ENCODE measurements around the gene FAM171A1. TPM values are rescaled to one million over a fixed set of nuclear protein-coding genes. Genes with fewer than 3 reads are reported as not detected.

The FAM171A1 gene
- total and polyA plus RNA-seq, 2 of the 13 experiments (the other 11 are each of a cell fraction or from before 2014, with no cell fraction given): 21.5 to 34.7 TPM

DNA sequence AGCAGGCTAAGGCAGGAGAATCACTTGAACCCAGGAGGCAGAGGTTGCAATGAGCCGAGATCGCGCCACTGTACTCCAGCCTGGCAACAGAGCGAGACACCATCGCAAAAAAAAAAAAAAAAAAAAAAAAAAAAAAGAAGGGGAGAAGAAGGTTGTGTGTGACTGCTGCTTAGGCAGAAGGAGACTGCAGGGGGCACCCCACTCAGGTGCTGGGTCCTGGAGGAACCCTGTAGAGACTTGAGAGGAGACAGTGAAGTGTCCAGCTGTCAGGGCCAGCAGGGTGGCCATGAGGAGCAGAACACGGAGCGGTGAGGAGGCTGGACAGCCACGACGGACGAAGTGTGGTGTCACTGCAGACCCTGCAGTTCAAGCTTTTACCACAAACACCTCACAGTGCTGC is 103.6 kb downstream of the FAM171A1 start:
- 87% methylated on average over 10 of the region's 10 CpGs for WGBS (ENCODE audit: low lambda C conversion rate)
- H3K9me3 ChIP-seq (ENCODE audit: low read length): no peaks in the 10 kb centered on the region
- H4K20me1 ChIP-seq (ENCODE audit: insufficient read depth, low read length): no peaks in the 10 kb centered on the region
- ChIA-PET CTCF (ENCODE audit: low intra/inter-chr PET ratio, low total read pairs) (no interaction called here), POLR2A (no interaction called here)
- H3K9ac ChIP-seq (ENCODE audit: insufficient read depth, low read depth, low read length): no peak overlapping the region
- peaks cover 0 to 28% of the 10 kb centered on the region in 2 experiments; a peak in 4 of 5 replicates for H3K36me3 ChIP-seq (replicated peaks in 1 of 2; ENCODE audit: control insufficient read depth in 1 of 2, insufficient read depth in 2 of 2, low read length in 2 of 2)
- H3K4me3 ChIP-seq (replicated peaks in 1 of 3; ENCODE audit: insufficient read depth in 1 of 3, low read depth in 2 of 3, low read length in 3 of 3): no peak overlapping the region
- ATAC-seq (peak; percentile 59), DNase-seq (ENCODE audit: low spot score) (no peak), FAIRE-seq (no peak)
- no TSS peak for BruUV-seq (replicated peaks)
- no peak overlapping the region for H3K4me2 ChIP-seq (ENCODE audit: low read depth, low read length)
- in situ Hi-C loops (cut with HindIII; ENCODE audit: extremely low pct_ligation_motif_present, low pct_unique_long_range_greater_than_20kb): no loop called here
- H3K79me2 ChIP-seq (ENCODE audit: insufficient read depth, low read length): no peaks in the 10 kb centered on the region
- H3K4me1 ChIP-seq (ENCODE audit: insufficient read depth, low read length): peaks cover 8% of the 10 kb centered on the region
- H3K27me3 ChIP-seq (ENCODE audit: control insufficient read depth in 1 of 2, insufficient read depth in 2 of 2, low read length in 2 of 2): no peaks in the 10 kb centered on the region
- H3K27ac ChIP-seq (ENCODE audit: extremely low read length, insufficient read depth, low read length): no peak overlapping the region
- no peak overlapping the region for H2AFZ ChIP-seq (ENCODE audit: low read length)
- intact Hi-C loops (cut with micrococcal nuclease; ENCODE audit: unreplicated experiment): no loop called here
- TF ChIP-seq, protein P1, sequence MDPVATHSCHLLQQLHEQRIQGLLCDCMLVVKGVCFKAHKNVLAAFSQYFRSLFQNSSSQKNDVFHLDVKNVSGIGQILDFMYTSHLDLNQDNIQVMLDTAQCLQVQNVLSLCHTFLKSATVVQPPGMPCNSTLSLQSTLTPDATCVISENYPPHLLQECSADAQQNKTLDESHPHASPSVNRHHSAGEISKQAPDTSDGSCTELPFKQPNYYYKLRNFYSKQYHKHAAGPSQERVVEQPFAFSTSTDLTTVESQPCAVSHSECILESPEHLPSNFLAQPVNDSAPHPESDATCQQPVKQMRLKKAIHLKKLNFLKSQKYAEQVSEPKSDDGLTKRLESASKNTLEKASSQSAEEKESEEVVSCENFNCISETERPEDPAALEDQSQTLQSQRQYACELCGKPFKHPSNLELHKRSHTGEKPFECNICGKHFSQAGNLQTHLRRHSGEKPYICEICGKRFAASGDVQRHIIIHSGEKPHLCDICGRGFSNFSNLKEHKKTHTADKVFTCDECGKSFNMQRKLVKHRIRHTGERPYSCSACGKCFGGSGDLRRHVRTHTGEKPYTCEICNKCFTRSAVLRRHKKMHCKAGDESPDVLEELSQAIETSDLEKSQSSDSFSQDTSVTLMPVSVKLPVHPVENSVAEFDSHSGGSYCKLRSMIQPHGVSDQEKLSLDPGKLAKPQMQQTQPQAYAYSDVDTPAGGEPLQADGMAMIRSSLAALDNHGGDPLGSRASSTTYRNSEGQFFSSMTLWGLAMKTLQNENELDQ (CRISPR knock-in tag; IDR thresholded peaks at IDR 0.05; ENCODE audit: borderline replicate concordance): no peak
- no peak for TF ChIP-seq ZNF207 (IDR thresholded peaks at IDR 0.05; ENCODE audit: borderline replicate concordance)
- TF ChIP-seq, protein P2, sequence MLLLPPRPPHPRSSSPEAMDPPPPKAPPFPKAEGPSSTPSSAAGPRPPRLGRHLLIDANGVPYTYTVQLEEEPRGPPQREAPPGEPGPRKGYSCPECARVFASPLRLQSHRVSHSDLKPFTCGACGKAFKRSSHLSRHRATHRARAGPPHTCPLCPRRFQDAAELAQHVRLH (CRISPR knock-in tag; IDR thresholded peaks at IDR 0.05; ENCODE audit: borderline replicate concordance, low read depth): no peak
- TF ChIP-seq, protein P3, sequence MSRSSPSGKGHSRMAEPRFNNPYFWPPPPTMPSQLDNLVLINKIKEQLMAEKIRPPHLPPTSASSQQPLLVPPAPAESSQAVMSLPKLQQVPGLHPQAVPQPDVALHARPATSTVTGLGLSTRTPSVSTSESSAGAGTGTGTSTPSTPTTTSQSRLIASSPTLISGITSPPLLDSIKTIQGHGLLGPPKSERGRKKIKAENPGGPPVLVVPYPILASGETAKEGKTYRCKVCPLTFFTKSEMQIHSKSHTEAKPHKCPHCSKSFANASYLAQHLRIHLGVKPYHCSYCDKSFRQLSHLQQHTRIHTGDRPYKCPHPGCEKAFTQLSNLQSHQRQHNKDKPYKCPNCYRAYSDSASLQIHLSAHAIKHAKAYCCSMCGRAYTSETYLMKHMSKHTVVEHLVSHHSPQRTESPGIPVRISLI (CRISPR knock-in tag; IDR thresholded peaks at IDR 0.05; ENCODE audit: borderline replicate concordance): no peak
- TF ChIP-seq DPF2 (CRISPR knock-in tag; IDR thresholded peaks at IDR 0.05; ENCODE audit: borderline replicate concordance, low read depth): no peak
- TF ChIP-seq ELF4 (CRISPR knock-in tag; IDR thresholded peaks at IDR 0.05; ENCODE audit: borderline replicate concordance): no peak
- TF ChIP-seq, protein P4, sequence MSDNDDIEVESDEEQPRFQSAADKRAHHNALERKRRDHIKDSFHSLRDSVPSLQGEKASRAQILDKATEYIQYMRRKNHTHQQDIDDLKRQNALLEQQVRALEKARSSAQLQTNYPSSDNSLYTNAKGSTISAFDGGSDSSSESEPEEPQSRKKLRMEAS (IDR thresholded peaks at IDR 0.05): no peak
- TF ChIP-seq, protein P5, sequence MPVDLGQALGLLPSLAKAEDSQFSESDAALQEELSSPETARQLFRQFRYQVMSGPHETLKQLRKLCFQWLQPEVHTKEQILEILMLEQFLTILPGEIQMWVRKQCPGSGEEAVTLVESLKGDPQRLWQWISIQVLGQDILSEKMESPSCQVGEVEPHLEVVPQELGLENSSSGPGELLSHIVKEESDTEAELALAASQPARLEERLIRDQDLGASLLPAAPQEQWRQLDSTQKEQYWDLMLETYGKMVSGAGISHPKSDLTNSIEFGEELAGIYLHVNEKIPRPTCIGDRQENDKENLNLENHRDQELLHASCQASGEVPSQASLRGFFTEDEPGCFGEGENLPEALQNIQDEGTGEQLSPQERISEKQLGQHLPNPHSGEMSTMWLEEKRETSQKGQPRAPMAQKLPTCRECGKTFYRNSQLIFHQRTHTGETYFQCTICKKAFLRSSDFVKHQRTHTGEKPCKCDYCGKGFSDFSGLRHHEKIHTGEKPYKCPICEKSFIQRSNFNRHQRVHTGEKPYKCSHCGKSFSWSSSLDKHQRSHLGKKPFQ (CRISPR knock-in tag; IDR thresholded peaks at IDR 0.05; ENCODE audit: insufficient replicate concordance): no peak
- TF ChIP-seq, protein P6, sequence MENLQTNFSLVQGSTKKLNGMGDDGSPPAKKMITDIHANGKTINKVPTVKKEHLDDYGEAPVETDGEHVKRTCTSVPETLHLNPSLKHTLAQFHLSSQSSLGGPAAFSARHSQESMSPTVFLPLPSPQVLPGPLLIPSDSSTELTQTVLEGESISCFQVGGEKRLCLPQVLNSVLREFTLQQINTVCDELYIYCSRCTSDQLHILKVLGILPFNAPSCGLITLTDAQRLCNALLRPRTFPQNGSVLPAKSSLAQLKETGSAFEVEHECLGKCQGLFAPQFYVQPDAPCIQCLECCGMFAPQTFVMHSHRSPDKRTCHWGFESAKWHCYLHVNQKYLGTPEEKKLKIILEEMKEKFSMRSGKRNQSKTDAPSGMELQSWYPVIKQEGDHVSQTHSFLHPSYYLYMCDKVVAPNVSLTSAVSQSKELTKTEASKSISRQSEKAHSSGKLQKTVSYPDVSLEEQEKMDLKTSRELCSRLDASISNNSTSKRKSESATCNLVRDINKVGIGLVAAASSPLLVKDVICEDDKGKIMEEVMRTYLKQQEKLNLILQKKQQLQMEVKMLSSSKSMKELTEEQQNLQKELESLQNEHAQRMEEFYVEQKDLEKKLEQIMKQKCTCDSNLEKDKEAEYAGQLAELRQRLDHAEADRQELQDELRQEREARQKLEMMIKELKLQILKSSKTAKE (CRISPR knock-in tag; IDR thresholded peaks at IDR 0.05; ENCODE audit: borderline replicate concordance): no peak
- TF ChIP-seq ZNF510 (CRISPR knock-in tag; IDR thresholded peaks at IDR 0.05; ENCODE audit: low read depth): no peak
- no peak for TF ChIP-seq ZNF12 (CRISPR knock-in tag; IDR thresholded peaks at IDR 0.05)
- TF ChIP-seq ZNF768 (CRISPR knock-in tag; IDR thresholded peaks at IDR 0.05): no peak
- no peak for TF ChIP-seq NONO (IDR thresholded peaks at IDR 0.05)
- TF ChIP-seq NONO (CRISPR knock-in tag; conservative IDR thresholded peaks at IDR 0.05): no peak
- TF ChIP-seq ZNF839 (CRISPR knock-in tag; IDR thresholded peaks at IDR 0.05; ENCODE audit: borderline replicate concordance): no peak
- TF ChIP-seq CHD2 (IDR thresholded peaks at IDR 0.05; ENCODE audit: low read depth, low read length): no peak
- peak; percentile 31; the same call in 1 of the 2 replicates for TF ChIP-seq STAG1 (CRISPR knock-in tag; IDR thresholded peaks at IDR 0.05)
- no peak for TF ChIP-seq ZFY (CRISPR knock-in tag; IDR thresholded peaks at IDR 0.05)
